HCT116 (cell line): ENCODE measurements around the gene TAT. TPM values are rescaled to one million over a fixed set of nuclear protein-coding genes. Genes with fewer than 3 reads are reported as not detected.
A peak's percentile ranks its signal among the peaks of the same experiment; 100 is the strongest.

ENCODE experiments used
- ATAC-seq: fragments of 200-7000 bp; cut with Tn5 transposase; 2 replicates; pipeline ENCODE4 v1.9.1; 2020; ENCODE audit warnings: mild to moderate bottlenecking, moderate library complexity
- BruUV-seq: library from RNA; stranded (reverse); fragments of 400-500 nt; replicated peaks from 2 replicates; lab custom pipeline; 2021; lab: Mats Ljungman, UMichigan
- CTCF ChIA-PET: fragments of 300-600 bp; sonication (Branson Sonifier 250); formaldehyde crosslinking; loops from one replicate; lab custom pipeline; 2021; ENCODE audit warnings: antibody characterized with exemption; lab: Charles Lee
- POLR2A ChIA-PET: fragments of 300-600, 350-600 bp; sonication (Branson Sonifier 250); formaldehyde crosslinking; loops from one replicate; lab custom pipeline; 2021; ENCODE audit warnings: antibody characterized with exemption; lab: Charles Lee
- RAD21 ChIA-PET, 2 experiments: fragments of 300-600 bp; sonication (Branson Sonifier 250); formaldehyde crosslinking; loops; one replicate each; lab custom pipeline; 2023; ENCODE audit warnings: low total read pairs in 2 of 2; ENCODE audit not compliant: uncharacterized antibody in 2 of 2, unreplicated experiment in 2 of 2, low non-redundant PET in 1 of 2; lab: Charles Lee
- DNase-seq: peaks from one replicate; pipeline ENCODE4 v3.0.0-alpha.2; 2010; ENCODE audit warnings: low read depth, low spot score
- H2AFZ ChIP-seq: fragments of 200-600 bp; shearing (Covaris generic), sonication (generic); 2 replicates; pipeline ENCODE4 v1.6.1; 2017; ENCODE audit warnings: low read depth, mixed run types, mixed read lengths, antibody characterized with exemption, low read length; ENCODE audit not compliant: poor library complexity, severe bottlenecking
- H3K27ac ChIP-seq: 2 replicates; pipeline ENCODE4 v1.5.1; 2012; ENCODE audit warnings: low read depth, low read length
- H3K27me3 ChIP-seq: fragments of 200-600 bp; sonication (generic); 2 replicates; pipeline ENCODE4 v1.6.1; 2016; ENCODE audit warnings: mixed run types, low read length, mixed read lengths; ENCODE audit not compliant: insufficient read depth
- H3K36me3 ChIP-seq, 2 experiments: fragments of 200-500 bp in 1 of 2; fragments of 200-600 bp in 1 of 2; sonication (Bioruptor generic) in 1 of 2; sonication (generic) in 1 of 2; 2 replicates each; pipeline versions ENCODE4 v1.5.1 to v1.6.1; 2014 to 2016; ENCODE audit warnings: low read length in 2 of 2, inconsistent platforms in 1 of 2, mixed read lengths in 1 of 2, mixed run types in 1 of 2; ENCODE audit not compliant: insufficient read depth in 2 of 2, control insufficient read depth in 1 of 2
- H3K4me1 ChIP-seq, 2 experiments: fragments of 200-600 bp in 1 of 2; sonication (generic) in 1 of 2; 2 replicates each; pipeline versions ENCODE4 v1.5.1 to v1.6.1; 2012 to 2017; ENCODE audit warnings: low read length in 2 of 2, inconsistent platforms in 1 of 2, mild to moderate bottlenecking in 1 of 2, mixed read lengths in 1 of 2, mixed run types in 1 of 2, moderate library complexity in 1 of 2; ENCODE audit not compliant: insufficient read depth in 2 of 2, control insufficient read depth in 1 of 2
- H3K4me2 ChIP-seq: fragments of 200-600 bp; sonication (generic); 2 replicates; pipeline ENCODE4 v1.6.1; 2017; ENCODE audit warnings: mixed run types, low read length, mixed read lengths
- H3K4me3 ChIP-seq, 2 experiments: fragments of 200-600 bp in 1 of 2; sonication (generic) in 1 of 2; replicated peaks in 1 of 2; 2 replicates each; pipeline ENCODE4 v1.5.1; 2011 to 2016; ENCODE audit warnings: low read length in 2 of 2, control low read depth in 1 of 2, low read depth in 1 of 2, mild to moderate bottlenecking in 1 of 2, mixed read lengths in 1 of 2, mixed run types in 1 of 2
- H3K79me2 ChIP-seq: fragments of 200-600 bp; sonication (generic); 2 replicates; pipeline ENCODE4 v1.6.1; 2017; ENCODE audit warnings: mild to moderate bottlenecking, mixed run types, low read length, moderate library complexity, mixed read lengths; ENCODE audit not compliant: insufficient read depth
- H3K9ac ChIP-seq: fragments of 200-600 bp; sonication (generic); 2 replicates; pipeline ENCODE4 v1.6.1; 2016; ENCODE audit warnings: low read length, mixed read lengths
- H3K9me2 ChIP-seq: fragments of 200-600 bp; sonication (generic), shearing (Covaris generic); 2 replicates; pipeline ENCODE4 v1.6.1; 2017; ENCODE audit warnings: mixed run types, mild to moderate bottlenecking, moderate library complexity; ENCODE audit not compliant: insufficient read depth
- H3K9me3 ChIP-seq, 2 experiments: fragments of 200-500 bp in 1 of 2; fragments of 200-600 bp in 1 of 2; sonication (Bioruptor generic) in 1 of 2; sonication (generic) in 1 of 2; 2 replicates each; pipeline ENCODE4 v1.6.1; 2014 to 2017; ENCODE audit warnings: low read length in 2 of 2, mixed read lengths in 2 of 2, inconsistent platforms in 1 of 2, low read depth in 1 of 2, mild to moderate bottlenecking in 1 of 2, mixed run types in 1 of 2, moderate library complexity in 1 of 2; ENCODE audit not compliant: control insufficient read depth in 1 of 2, insufficient read depth in 1 of 2
- H4K20me1 ChIP-seq: fragments of 200-600 bp; sonication (generic), shearing (Covaris generic); 2 replicates; pipeline ENCODE4 v1.6.1; 2017; ENCODE audit warnings: mixed run types, mild to moderate bottlenecking, moderate library complexity; ENCODE audit not compliant: insufficient read depth
- ELF1 ChIP-seq: IDR thresholded peaks from 2 replicates; pipeline ENCODE4 v1.6.1; 2012; ENCODE audit warnings: low read depth, borderline replicate concordance
- EZH2 ChIP-seq: fragments of 200-600 bp; sonication (generic); IDR thresholded peaks from 2 replicates; pipeline ENCODE4 v1.6.1; 2017; ENCODE audit warnings: antibody characterized with exemption, mixed run types
- FOSL1 ChIP-seq: IDR thresholded peaks from 2 replicates; pipeline ENCODE4 v1.6.1; 2012; ENCODE audit warnings: low read depth
- JUND ChIP-seq: IDR thresholded peaks from 2 replicates; pipeline ENCODE4 v1.6.1; 2012
- POLR2A ChIP-seq: IDR thresholded peaks from 2 replicates; pipeline ENCODE4 v1.7.0; 2011; ENCODE audit warnings: borderline replicate concordance; ENCODE audit not compliant: insufficient read depth, insufficient read length; ENCODE audit errors: extremely low read depth
- POLR2AphosphoS5 ChIP-seq: IDR thresholded peaks from 2 replicates; pipeline ENCODE4 v1.6.1; 2011; ENCODE audit warnings: mild to moderate bottlenecking, low read depth, low read length, moderate library complexity
- RAD21 ChIP-seq: IDR thresholded peaks from 2 replicates; pipeline ENCODE4 v1.6.1; 2012; ENCODE audit warnings: low read depth, mild to moderate bottlenecking
- SIN3A ChIP-seq: IDR thresholded peaks from 2 replicates; pipeline ENCODE4 v1.6.1; 2012; ENCODE audit warnings: low read depth
- TCF7L2 ChIP-seq: IDR thresholded peaks from 2 replicates; pipeline ENCODE4 v1.7.0; 2011; ENCODE audit warnings: borderline replicate concordance, inconsistent platforms; ENCODE audit not compliant: insufficient read depth, insufficient read length; ENCODE audit errors: extremely low read depth
- YY1 ChIP-seq: IDR thresholded peaks from 2 replicates; pipeline ENCODE4 v1.6.1; 2011; ENCODE audit warnings: low read length, low read depth, moderate library complexity, mild to moderate bottlenecking; ENCODE audit not compliant: insufficient replicate concordance; ENCODE audit errors: extremely low read depth
- intact Hi-C: fragments of 100-400 bp; cut with micrococcal nuclease; formaldehyde crosslinking; loops from 2 replicates; pipeline ENCODE4 v1.10.0; 2022
- total RNA-seq: library from RNA; stranded (reverse); gene quantifications from one replicate; pipeline ENCODE4 v1.2.1, GENCODE V29; 2021; ENCODE audit not compliant: unreplicated experiment
- TF ChIP-seq, protein P1 (sequence below), 3 experiments: fragments of 200-600 bp in 1 of 3; sonication (generic) in 1 of 3; IDR thresholded peaks in 2 of 3; conservative IDR thresholded peaks in 1 of 3; 2 replicates each; pipeline ENCODE4 v1.5.1; 2012 to 2017; ENCODE audit warnings: low read depth in 2 of 3, low read length in 2 of 3, antibody characterized with exemption in 1 of 3, borderline replicate concordance in 1 of 3, control low read depth in 1 of 3, mild to moderate bottlenecking in 1 of 3, mixed read lengths in 1 of 3, mixed run types in 1 of 3, moderate library complexity in 1 of 3; ENCODE audit not compliant: insufficient read depth in 1 of 3
- TF ChIP-seq, protein P2 (sequence below): IDR thresholded peaks from 2 replicates; pipeline ENCODE4 v1.6.1; 2012

TAT gene
- total RNA-seq, 1 experiment from 2014 or later = 0.91 TPM

DNA sequence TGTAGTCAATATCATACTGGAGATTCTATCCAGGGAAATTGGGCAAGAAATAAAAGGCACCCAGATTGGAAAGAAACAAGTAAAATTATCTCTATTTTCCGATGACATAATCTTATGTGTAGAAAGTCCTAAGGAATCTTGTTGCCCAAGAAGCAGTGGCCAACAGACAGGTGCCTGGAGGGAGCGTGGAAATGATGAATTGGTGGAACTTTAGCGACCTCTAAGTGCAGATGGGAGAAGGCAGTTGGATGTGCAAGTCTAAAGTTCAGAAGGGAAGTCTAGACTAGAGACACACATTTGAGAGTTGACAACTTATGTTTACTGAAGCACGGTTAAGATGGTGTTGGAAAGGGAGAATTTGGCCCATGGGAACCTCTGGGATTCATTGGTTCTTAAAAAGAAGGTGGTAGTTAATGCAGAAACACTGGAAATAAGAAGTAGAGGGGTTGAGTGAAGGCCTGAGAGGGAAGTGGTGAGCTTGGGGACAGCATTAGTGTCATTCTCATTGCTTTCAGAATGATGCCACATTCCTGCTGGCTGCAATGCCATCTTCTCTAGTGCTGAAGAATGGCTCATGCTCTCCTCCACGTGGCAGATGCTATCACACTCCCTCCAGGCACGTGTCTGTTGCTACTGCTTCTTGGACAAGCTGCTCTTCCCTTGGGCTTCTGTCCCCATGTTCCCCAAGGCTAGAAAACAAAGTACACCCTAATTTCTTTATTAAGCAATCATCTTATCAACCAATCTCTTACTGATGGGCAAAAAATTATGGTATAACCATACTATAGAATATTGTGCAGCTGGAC lies 24.0 kb downstream of the TAT start (continued):
- TF ChIP-seq TCF7L2 (no peak), EZH2 (no peak)
- TF ChIP-seq, protein P1, sequence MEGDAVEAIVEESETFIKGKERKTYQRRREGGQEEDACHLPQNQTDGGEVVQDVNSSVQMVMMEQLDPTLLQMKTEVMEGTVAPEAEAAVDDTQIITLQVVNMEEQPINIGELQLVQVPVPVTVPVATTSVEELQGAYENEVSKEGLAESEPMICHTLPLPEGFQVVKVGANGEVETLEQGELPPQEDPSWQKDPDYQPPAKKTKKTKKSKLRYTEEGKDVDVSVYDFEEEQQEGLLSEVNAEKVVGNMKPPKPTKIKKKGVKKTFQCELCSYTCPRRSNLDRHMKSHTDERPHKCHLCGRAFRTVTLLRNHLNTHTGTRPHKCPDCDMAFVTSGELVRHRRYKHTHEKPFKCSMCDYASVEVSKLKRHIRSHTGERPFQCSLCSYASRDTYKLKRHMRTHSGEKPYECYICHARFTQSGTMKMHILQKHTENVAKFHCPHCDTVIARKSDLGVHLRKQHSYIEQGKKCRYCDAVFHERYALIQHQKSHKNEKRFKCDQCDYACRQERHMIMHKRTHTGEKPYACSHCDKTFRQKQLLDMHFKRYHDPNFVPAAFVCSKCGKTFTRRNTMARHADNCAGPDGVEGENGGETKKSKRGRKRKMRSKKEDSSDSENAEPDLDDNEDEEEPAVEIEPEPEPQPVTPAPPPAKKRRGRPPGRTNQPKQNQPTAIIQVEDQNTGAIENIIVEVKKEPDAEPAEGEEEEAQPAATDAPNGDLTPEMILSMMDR (IDR thresholded peaks at IDR 0.05 in 2 of 3, conservative IDR thresholded peaks at IDR 0.05 in 1 of 3; ENCODE audit: borderline replicate concordance in 1 of 3, insufficient read depth in 1 of 3, low read depth in 2 of 3, low read length in 2 of 3) = peak; percentile 38 to 52 (median 39); a peak in 4 of 6 replicates

DNA sequence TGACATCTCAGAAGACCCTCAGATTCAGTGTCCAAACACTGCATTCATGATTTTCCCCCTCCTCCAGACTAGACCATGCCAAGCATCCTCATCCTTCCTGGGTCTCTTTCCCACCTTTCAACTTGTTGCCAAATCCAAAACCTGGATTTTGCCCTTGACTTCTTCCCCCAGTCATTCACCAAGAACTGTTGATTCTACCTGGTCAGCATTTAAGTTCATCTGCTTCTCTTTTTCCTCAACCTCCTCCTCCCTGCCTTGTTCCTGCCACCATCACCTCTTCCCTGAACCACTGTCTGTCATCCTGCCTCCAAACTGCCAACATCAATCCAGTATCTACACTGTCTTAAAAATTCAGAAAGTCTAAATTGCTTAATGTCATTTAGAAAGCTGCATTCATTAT lies 29.7 kb downstream of the TAT start:
- H3K36me3 ChIP-seq = no peaks in the 10 kb centered on the region
- RAD21 ChIA-PET = no interaction called here
- DNase-seq (no peak), ATAC-seq (no peak)
- no peak overlapping the region for H3K9ac ChIP-seq
- CTCF ChIA-PET = no interaction called here
- H3K9me2 ChIP-seq = no peaks in the 10 kb centered on the region
- no peak for TF ChIP-seq POLR2AphosphoS5
- no peak for TF ChIP-seq JUND
- TF ChIP-seq, protein P1 (IDR thresholded peaks at IDR 0.05 in 2 of 3, conservative IDR thresholded peaks at IDR 0.05 in 1 of 3; ENCODE audit: borderline replicate concordance in 1 of 3, insufficient read depth in 1 of 3, low read depth in 2 of 3, low read length in 2 of 3) = no peak
- no peak for TF ChIP-seq POLR2A
- TF ChIP-seq YY1 = no peak
- TF ChIP-seq FOSL1 = no peak
- TF ChIP-seq EZH2 = no peak
- TF ChIP-seq, protein P2, sequence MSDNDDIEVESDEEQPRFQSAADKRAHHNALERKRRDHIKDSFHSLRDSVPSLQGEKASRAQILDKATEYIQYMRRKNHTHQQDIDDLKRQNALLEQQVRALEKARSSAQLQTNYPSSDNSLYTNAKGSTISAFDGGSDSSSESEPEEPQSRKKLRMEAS = no peak
- TF ChIP-seq RAD21 = no peak
- no peak for TF ChIP-seq SIN3A
- no peak for TF ChIP-seq ELF1
- no peaks in the 10 kb centered on the region for H3K9me3 ChIP-seq
- no peaks in the 10 kb centered on the region for H3K79me2 ChIP-seq
- no peak overlapping the region for H2AFZ ChIP-seq
- no peaks in the 10 kb centered on the region; the same call in 1 of the 2 replicates for H3K27me3 ChIP-seq
- no TSS peak for BruUV-seq
- H4K20me1 ChIP-seq = no peaks in the 10 kb centered on the region
- intact Hi-C loops = no loop called here
- no peak overlapping the region for H3K27ac ChIP-seq
- no peak overlapping the region for H3K4me3 ChIP-seq
- peaks cover 0 to 5% of the 10 kb centered on the region in 2 experiments; a peak in 1 of 4 replicates for H3K4me1 ChIP-seq
- POLR2A ChIA-PET = no interaction called here
- no peak overlapping the region for H3K4me2 ChIP-seq
